OCI-LY7 (cell line): ENCODE measurements around the gene PIP4K2A.

Source experiments
- EZH2phosphoT487 ChIP-seq: fragments of 200-600 bp; sonication (generic); IDR thresholded peaks from 2 replicates; pipeline ENCODE4 v1.6.1; 2018; ENCODE audit warnings: low read depth, borderline replicate concordance, mild to moderate bottlenecking, mixed run types, antibody characterized with exemption, low read length, moderate library complexity, mixed read lengths
- TF ChIP-seq, protein P1 (sequence below): fragments of 200-600 bp; sonication (generic); conservative IDR thresholded peaks from 2 replicates; pipeline ENCODE4 v1.5.1; 2014; ENCODE audit warnings: mild to moderate bottlenecking, antibody characterized with exemption, low read length, moderate library complexity, mixed read lengths

DNA sequence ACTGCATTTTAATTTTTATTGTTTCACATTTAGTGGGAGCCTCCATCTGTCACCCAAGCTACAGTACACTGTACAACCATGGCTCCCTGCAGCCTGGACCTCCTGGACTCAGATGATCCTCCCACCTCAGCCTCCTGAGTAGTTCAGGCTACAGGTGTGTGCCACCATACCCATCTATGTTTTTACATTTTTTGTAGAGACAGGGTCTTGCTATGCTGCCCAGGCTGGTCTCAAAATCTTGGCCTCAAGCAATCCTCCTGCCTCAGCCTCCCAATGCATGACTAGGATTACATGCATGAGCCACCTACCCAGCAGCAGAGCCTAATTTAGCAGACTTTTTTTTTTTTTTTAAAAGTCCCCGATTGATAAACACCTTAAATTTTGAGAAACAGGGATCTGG is 5.6 kb downstream of the PIP4K2A start:
- TF ChIP-seq, protein P1, sequence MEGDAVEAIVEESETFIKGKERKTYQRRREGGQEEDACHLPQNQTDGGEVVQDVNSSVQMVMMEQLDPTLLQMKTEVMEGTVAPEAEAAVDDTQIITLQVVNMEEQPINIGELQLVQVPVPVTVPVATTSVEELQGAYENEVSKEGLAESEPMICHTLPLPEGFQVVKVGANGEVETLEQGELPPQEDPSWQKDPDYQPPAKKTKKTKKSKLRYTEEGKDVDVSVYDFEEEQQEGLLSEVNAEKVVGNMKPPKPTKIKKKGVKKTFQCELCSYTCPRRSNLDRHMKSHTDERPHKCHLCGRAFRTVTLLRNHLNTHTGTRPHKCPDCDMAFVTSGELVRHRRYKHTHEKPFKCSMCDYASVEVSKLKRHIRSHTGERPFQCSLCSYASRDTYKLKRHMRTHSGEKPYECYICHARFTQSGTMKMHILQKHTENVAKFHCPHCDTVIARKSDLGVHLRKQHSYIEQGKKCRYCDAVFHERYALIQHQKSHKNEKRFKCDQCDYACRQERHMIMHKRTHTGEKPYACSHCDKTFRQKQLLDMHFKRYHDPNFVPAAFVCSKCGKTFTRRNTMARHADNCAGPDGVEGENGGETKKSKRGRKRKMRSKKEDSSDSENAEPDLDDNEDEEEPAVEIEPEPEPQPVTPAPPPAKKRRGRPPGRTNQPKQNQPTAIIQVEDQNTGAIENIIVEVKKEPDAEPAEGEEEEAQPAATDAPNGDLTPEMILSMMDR = no peak
- no peak for TF ChIP-seq EZH2phosphoT487
